Activated T-cell treated with anti-CD3 and anti-CD28 coated beads, Interleukin-2, amount 50 U/mL, for 48 hours (primary cell): ENCODE measurements around the gene PACS2.
"Not testable (repeated sequence)": the region's sequence is repeated elsewhere in the genome, so short reads cannot be mapped to it uniquely, and the experiment has no call there.

Experiments
- DNase-seq, 2 experiments: peaks; one replicate each; pipeline ENCODE4 v3.0.0-alpha.2; 2020

The PACS2 gene

GRCh38 chr14:105333020-105333490 lies 18.5 kb downstream of the PACS2 start:
- no peak for DNase-seq

GRCh38 chr14:105333613-105334364 lies 19.2 kb downstream of the PACS2 start:
- no peak for DNase-seq

GRCh38 chr14:105334383-105335230 lies 20.1 kb downstream of the PACS2 start:
- DNase-seq: no peak

GRCh38 chr14:105335231-105335542 lies 20.6 kb downstream of the PACS2 start:
- DNase-seq: not testable (repeated sequence)

GRCh38 chr14:105335735-105336476 lies 21.4 kb downstream of the PACS2 start:
- no peak for DNase-seq

GRCh38 chr14:105336477-105337287 lies 22.1 kb downstream of the PACS2 start:
- no peak for DNase-seq

GRCh38 chr14:105337433-105337832 lies 22.9 kb downstream of the PACS2 start:
- DNase-seq: no peak

- no peak for DNase-seq
These were observed 23.6 kb downstream of the PACS2 start for GRCh38 chr14:105337966-105338741.

- no peak for DNase-seq
These were observed 26.5 kb downstream of the PACS2 start for GRCh38 chr14:105340821-105341733.

GRCh38 chr14:105343194-105343593 lies 28.6 kb downstream of the PACS2 start:
- no peak for DNase-seq

- DNase-seq: no peak
These were observed 31.6 kb downstream of the PACS2 start for GRCh38 chr14:105346200-105346533.

GRCh38 chr14:105346876-105347586 lies 32.5 kb downstream of the PACS2 start:
- DNase-seq: no peak

GRCh38 chr14:105347587-105347968 lies 33.0 kb downstream of the PACS2 start:
- no peak for DNase-seq

GRCh38 chr14:105348169-105348944 lies 33.8 kb downstream of the PACS2 start:
- no peak for DNase-seq

GRCh38 chr14:105348945-105349699 lies 34.6 kb downstream of the PACS2 start:
- no peak for DNase-seq

- no peak for DNase-seq
These were observed 35.4 kb downstream of the PACS2 start for GRCh38 chr14:105349992-105350391.

- no peak for DNase-seq
These were observed 36.1 kb downstream of the PACS2 start for GRCh38 chr14:105350450-105351244.

- no peak for DNase-seq
These were observed 36.9 kb downstream of the PACS2 start for GRCh38 chr14:105351410-105351809.
